22Rv1 (cell line): ENCODE measurements around the gene CHFR.

Experiments
- ZFX ChIP-seq: fragments of 450-650 bp; IDR thresholded peaks from 2 replicates; pipeline ENCODE4 v1.6.1; 2017; ENCODE audit warnings: antibody characterized with exemption, borderline replicate concordance
- TF ChIP-seq, protein P1 (sequence below): fragments of 450-650 bp; IDR thresholded peaks from 2 replicates; pipeline ENCODE4 v1.5.1; 2017; ENCODE audit warnings: mild to moderate bottlenecking

DNA sequence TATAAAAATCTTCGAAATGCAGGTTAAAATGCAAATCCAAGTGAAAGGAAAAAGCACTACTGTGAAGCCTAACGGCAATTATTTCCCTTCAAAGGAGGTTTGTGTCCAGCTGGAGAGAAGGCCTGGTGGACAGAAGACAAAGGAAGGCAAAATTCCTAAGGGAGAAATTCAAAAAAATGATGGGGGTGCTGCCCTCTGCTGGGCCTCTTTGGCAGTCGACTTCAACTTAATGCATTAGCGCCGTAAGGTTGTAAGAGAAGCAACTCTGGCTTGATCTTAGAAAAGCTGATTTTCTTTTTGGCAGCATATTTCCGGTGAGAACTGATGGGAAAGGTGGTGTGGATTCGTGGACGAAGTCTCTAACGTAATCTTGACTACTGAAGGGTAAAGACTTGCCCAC, 34.3 kb upstream of the CHFR start:
- TF ChIP-seq, protein P1, sequence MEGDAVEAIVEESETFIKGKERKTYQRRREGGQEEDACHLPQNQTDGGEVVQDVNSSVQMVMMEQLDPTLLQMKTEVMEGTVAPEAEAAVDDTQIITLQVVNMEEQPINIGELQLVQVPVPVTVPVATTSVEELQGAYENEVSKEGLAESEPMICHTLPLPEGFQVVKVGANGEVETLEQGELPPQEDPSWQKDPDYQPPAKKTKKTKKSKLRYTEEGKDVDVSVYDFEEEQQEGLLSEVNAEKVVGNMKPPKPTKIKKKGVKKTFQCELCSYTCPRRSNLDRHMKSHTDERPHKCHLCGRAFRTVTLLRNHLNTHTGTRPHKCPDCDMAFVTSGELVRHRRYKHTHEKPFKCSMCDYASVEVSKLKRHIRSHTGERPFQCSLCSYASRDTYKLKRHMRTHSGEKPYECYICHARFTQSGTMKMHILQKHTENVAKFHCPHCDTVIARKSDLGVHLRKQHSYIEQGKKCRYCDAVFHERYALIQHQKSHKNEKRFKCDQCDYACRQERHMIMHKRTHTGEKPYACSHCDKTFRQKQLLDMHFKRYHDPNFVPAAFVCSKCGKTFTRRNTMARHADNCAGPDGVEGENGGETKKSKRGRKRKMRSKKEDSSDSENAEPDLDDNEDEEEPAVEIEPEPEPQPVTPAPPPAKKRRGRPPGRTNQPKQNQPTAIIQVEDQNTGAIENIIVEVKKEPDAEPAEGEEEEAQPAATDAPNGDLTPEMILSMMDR: peak; percentile 52
- no peak for TF ChIP-seq ZFX
